Mucosa of rectum (tissue), 2 donors: ENCODE results near the gene ATP10A.
A peak's percentile ranks its signal among the peaks of the same experiment; 100 is the strongest.
"Not testable (repeated sequence)": the region's sequence is repeated elsewhere in the genome, so short reads cannot be mapped to it uniquely, and the experiment has no call there.

Experiments used
- H3K27ac ChIP-seq, 2 donors: one replicate each; pipeline ENCODE4 v1.7.0; 2013; ENCODE audit warnings: inconsistent platforms in 2 of 2, low read depth in 2 of 2, low read length in 2 of 2
- H3K27me3 ChIP-seq, 2 donors: one replicate each; pipeline ENCODE4 v1.7.0; 2013; ENCODE audit warnings: low read length in 2 of 2; ENCODE audit not compliant: control insufficient read depth in 2 of 2, insufficient read depth in 2 of 2
- H3K36me3 ChIP-seq, 2 donors: one replicate each; pipeline ENCODE4 v1.7.0; 2013; ENCODE audit warnings: low read length in 2 of 2; ENCODE audit not compliant: control insufficient read depth in 2 of 2, insufficient read depth in 2 of 2
- H3K4me1 ChIP-seq, 2 donors: one replicate each; pipeline ENCODE4 v1.7.0; 2013; ENCODE audit warnings: low read length in 2 of 2, mild to moderate bottlenecking in 1 of 2; ENCODE audit not compliant: control insufficient read depth in 2 of 2, insufficient read depth in 2 of 2
- H3K4me3 ChIP-seq, 2 donors: one replicate each; pipeline ENCODE4 v1.7.0; 2013; ENCODE audit warnings: low read length in 2 of 2
- H3K9ac ChIP-seq, 2 donors: one replicate each; pipeline ENCODE4 v1.7.0; 2013; ENCODE audit warnings: low read length in 2 of 2, low read depth in 1 of 2, mild to moderate bottlenecking in 1 of 2
- H3K9me3 ChIP-seq, 2 donors: one replicate each; pipeline ENCODE4 v1.7.0; 2013; ENCODE audit warnings: low read length in 2 of 2; ENCODE audit not compliant: control insufficient read depth in 2 of 2
- donor health status: healthy.
- donor health status: Normal muscosa, but diverticular disease.

Gene ATP10A

DNA sequence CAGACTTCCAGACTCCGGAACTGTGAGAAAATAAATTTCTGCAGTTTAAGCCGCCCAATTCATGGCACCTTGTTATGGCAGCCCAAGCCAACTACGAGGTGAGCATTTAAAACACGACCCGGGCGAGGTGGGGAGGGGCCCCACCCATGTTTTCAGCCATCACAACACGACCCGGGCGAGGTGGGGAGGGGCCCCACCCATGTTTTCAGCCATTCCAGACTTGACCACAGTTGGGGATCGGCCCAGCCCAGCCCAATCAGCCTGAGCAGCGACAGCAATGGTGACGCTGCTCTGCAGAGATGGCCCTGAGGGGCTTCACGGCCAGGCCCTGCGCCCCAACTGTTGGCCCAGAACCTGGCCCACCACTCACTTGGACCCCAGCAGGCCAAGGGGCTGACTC is 93.1 kb downstream of the ATP10A start:
- H3K4me3 ChIP-seq = no peak overlapping the region
- H3K36me3 ChIP-seq = no peaks in the 10 kb centered on the region
- no peak overlapping the region for H3K27ac ChIP-seq
- no peak overlapping the region for H3K9ac ChIP-seq
- no peaks in the 10 kb centered on the region for H3K27me3 ChIP-seq
- H3K9me3 ChIP-seq = no peaks in the 10 kb centered on the region
- no peaks in the 10 kb centered on the region for H3K4me1 ChIP-seq

GRCh38 chr15:25768271-25768670 is 94.9 kb downstream of the ATP10A start:
- Histone ChIP-seq H3K4me1 (no peaks in the 10 kb centered on the region), H3K4me3 (no peak overlapping the region), H3K36me3 (no peaks in the 10 kb centered on the region), H3K9ac (no peak overlapping the region), H3K9me3 (no peaks in the 10 kb centered on the region), H3K27ac (no peak overlapping the region), H3K27me3 (no peaks in the 10 kb centered on the region)

DNA sequence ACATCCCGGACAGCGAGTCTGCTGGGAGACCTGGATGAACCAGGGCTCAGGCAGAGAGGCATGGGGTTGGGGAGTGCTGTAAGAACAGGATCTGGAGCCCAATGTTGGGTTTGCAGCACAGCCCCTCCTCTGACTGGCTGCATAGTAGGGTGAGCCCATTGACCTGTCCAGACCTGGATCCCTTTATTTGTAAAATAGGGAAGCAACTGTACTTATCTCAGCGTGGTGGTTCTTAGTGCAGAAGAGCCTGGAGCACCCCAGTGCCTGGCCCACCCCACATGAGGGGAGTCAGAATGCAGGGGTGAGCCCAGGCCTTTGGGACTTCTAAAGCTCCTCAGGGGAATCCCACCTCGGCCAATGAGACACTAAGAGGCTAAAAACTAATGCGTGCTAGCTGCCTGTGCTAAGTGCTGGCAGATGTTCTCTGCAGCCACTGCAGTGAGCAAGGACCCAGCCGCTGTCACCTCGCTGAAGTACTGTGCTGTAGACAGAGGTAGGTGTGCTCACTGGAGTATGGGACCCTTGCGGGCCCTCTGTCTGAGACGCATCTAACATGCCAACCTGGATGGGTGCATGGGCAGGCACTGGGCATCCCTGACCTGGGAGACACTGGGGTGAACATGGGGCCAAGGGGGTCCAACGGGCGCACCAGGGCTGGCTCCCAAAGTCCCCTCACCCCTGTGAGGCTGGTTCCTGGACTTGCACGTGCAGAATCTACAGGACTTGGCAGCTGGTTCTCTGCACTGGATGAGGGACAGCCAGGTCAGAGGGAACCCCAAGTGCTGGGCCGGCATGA is 95.6 kb downstream of the ATP10A start:
- H3K27me3 ChIP-seq = no peaks in the 10 kb centered on the region
- H3K27ac ChIP-seq = no peak overlapping the region
- no peak overlapping the region for H3K4me3 ChIP-seq
- H3K36me3 ChIP-seq = no peaks in the 10 kb centered on the region
- H3K9ac ChIP-seq = no peak overlapping the region
- no peaks in the 10 kb centered on the region for H3K9me3 ChIP-seq
- H3K4me1 ChIP-seq = no peaks in the 10 kb centered on the region

- Histone ChIP-seq H3K27me3 (no peaks in the 10 kb centered on the region), H3K9ac (no peak overlapping the region), H3K4me1 (no peaks in the 10 kb centered on the region)
Observed at GRCh38 chr15:25766417-25766816, 96.7 kb downstream of the ATP10A start.

DNA sequence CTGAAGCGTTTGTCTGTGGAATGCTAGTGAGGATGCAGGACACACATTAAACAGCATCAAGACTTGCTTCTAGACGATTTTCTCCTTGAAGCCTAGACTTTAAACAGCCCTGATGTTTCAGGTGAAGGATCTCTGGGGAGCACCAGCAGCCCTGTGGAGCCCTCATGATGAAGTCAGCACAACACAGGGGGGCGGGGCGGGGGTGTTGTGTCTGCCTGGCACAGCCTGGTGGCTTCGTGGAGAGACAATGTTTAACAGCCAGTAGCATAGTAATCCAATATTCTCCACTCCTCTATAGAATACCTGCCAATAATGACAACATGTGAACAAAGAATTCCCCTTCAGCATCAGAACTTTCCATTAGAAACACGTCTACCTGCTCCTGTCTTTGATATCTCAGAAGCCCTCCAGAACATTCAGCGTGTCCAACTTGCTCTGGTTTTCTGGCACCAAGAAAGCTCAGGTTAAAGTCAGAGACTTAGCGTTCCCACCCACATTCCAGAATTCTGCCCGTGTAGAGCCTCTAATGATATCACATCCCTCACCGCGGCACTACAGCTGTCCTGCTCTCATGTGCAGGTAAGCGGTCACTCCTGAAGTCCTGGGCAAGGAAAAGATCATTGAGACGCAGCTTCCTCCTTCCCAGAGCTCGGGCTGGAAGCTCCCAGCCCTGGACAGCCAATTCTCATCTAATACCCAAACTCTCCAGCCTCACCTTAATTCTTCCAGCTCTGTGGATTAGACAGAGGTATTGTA is 98.0 kb downstream of the ATP10A start:
- H3K27ac ChIP-seq = no peak overlapping the region
- H3K4me1 ChIP-seq = no peaks in the 10 kb centered on the region
- no peaks in the 10 kb centered on the region for H3K9me3 ChIP-seq
- H3K9ac ChIP-seq = no peak overlapping the region
- no peaks in the 10 kb centered on the region for H3K27me3 ChIP-seq
- H3K36me3 ChIP-seq = no peaks in the 10 kb centered on the region
- no peak overlapping the region for H3K4me3 ChIP-seq

More at GRCh38 chr15:25766417-25766816, 96.7 kb downstream of the ATP10A start:
- H3K4me3 ChIP-seq = no peak overlapping the region
- no peak overlapping the region for H3K27ac ChIP-seq
- no peaks in the 10 kb centered on the region for H3K9me3 ChIP-seq
- H3K36me3 ChIP-seq = no peaks in the 10 kb centered on the region

GRCh38 chr15:25763954-25764353 is 99.2 kb downstream of the ATP10A start:
- no peaks in the 10 kb centered on the region for H3K27me3 ChIP-seq
- H3K9ac ChIP-seq = no peak overlapping the region
- no peaks in the 10 kb centered on the region for H3K4me1 ChIP-seq
- H3K4me3 ChIP-seq = no peak overlapping the region
- H3K27ac ChIP-seq = no peak overlapping the region
- no peaks in the 10 kb centered on the region for H3K36me3 ChIP-seq
- H3K9me3 ChIP-seq = no peaks in the 10 kb centered on the region

GRCh38 chr15:25763331-25763751 is 99.8 kb downstream of the ATP10A start:
- H3K9me3 ChIP-seq = no peaks in the 10 kb centered on the region
- no peak overlapping the region for H3K4me3 ChIP-seq
- H3K4me1 ChIP-seq = no peaks in the 10 kb centered on the region
- no peak overlapping the region for H3K9ac ChIP-seq
- no peak overlapping the region for H3K27ac ChIP-seq
- no peaks in the 10 kb centered on the region for H3K36me3 ChIP-seq
- H3K27me3 ChIP-seq = no peaks in the 10 kb centered on the region

DNA sequence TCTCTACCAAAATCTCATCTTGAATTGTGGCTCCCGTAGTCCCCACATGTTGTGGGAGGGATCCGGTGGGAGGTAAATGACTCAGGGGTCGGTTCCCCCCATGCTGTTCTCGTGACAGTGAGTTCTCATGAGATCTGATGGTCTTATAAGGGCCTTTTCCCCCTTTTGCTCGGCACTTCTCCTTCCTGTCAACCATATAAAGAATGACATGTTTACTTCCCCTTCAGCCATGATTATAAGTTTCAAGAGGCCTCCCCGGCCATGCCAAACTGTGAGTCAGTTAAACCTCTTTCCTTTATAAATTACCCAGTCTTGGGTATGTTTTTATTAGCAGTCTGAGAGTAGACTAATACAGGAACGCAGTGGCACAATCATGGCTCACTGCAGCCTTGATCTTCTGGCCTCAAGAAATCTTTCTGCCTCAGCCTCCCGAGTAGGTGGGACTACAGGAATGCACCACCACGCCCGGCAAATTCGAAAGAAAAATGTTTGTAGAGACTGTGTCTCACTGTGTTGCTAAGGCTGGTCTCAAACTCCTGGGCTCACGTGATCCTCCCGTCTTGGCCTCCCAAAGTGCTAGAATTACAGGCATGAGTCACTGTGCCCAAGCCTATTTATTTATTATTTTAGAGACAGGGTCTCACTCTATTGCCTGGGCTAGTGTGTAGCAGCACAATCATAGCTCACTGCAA is 101.0 kb downstream of the ATP10A start:
- peak overlapping the region in 1 of 2 donors; percentile 7 for H3K27ac ChIP-seq
- H3K4me1 ChIP-seq = no peaks in the 10 kb centered on the region
- no peaks in the 10 kb centered on the region for H3K36me3 ChIP-seq
- H3K9ac ChIP-seq = no peak overlapping the region
- H3K9me3 ChIP-seq = no peaks in the 10 kb centered on the region
- H3K4me3 ChIP-seq = no peak overlapping the region
- H3K27me3 ChIP-seq = no peaks in the 10 kb centered on the region

DNA sequence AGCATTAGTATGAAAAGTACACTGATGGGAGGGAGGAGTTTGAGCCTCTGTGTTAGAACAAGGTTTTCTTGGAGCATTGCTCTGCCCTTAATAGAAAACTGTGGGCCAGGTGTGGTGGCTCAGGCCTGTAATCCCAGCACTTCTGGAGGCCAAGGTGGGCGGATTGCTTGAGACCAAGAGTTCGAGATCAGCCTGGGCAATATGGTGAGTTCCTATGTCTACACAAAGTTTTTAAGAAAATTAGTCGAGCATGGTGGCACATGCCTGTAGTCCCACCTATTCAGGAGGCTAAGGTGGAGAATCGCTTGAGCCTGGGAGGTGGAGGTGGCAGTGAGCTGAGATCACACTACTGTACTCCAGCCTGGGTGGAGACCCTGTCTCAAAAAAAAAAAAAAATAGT is 103.7 kb downstream of the ATP10A start:
- H3K4me1 ChIP-seq = no peaks in the 10 kb centered on the region
- H3K9me3 ChIP-seq = no peaks in the 10 kb centered on the region
- H3K27ac ChIP-seq = no peak overlapping the region
- no peaks in the 10 kb centered on the region for H3K27me3 ChIP-seq
- H3K36me3 ChIP-seq = no peaks in the 10 kb centered on the region
- H3K9ac ChIP-seq = no peak overlapping the region
- no peak overlapping the region for H3K4me3 ChIP-seq

GRCh38 chr15:25758612-25759011 is 104.5 kb downstream of the ATP10A start:
- not testable (repeated sequence) for H3K4me1 ChIP-seq, H3K9ac ChIP-seq, H3K27me3 ChIP-seq, H3K27ac ChIP-seq, H3K36me3 ChIP-seq, H3K9me3 ChIP-seq, H3K4me3 ChIP-seq
